Activated CD4-positive, alpha-beta T cell treated with anti-CD3 and anti-CD28 coated beads, Interleukin-2, amount 50 U/mL, for 48 hours (primary cell): Measurements from ENCODE around the gene NFAM1.

Source experiments
- DNase-seq, 2 experiments: peaks; one replicate each; pipeline ENCODE4 v3.0.0-alpha.2; 2020

NFAM1 gene

GRCh38 chr22:42357634-42358296 is 74.4 kb downstream of the NFAM1 start:
- no peak for DNase-seq

GRCh38 chr22:42357221-42357620 is 75.0 kb downstream of the NFAM1 start:
- DNase-seq: no peak

- DNase-seq: no peak
These were observed 75.7 kb downstream of the NFAM1 start for GRCh38 chr22:42356533-42356932.

GRCh38 chr22:42353883-42354727 is 78.1 kb downstream of the NFAM1 start:
- no peak for DNase-seq

GRCh38 chr22:42350373-42350772 is 81.8 kb downstream of the NFAM1 start:
- DNase-seq: no peak

- DNase-seq: no peak
These were observed 84.8 kb downstream of the NFAM1 start for GRCh38 chr22:42347281-42347824.

- no peak for DNase-seq
These were observed 85.5 kb downstream of the NFAM1 start for GRCh38 chr22:42346722-42347121.

- DNase-seq: no peak
These were observed 86.7 kb downstream of the NFAM1 start for GRCh38 chr22:42345458-42345857.

- no peak for DNase-seq
These were observed 87.8 kb downstream of the NFAM1 start for GRCh38 chr22:42344361-42344905.

- DNase-seq: no peak
These were observed 88.6 kb downstream of the NFAM1 start for GRCh38 chr22:42343531-42344081.

- peak in 1 of 2 experiments; percentile 35 for DNase-seq
These were observed 89.1 kb downstream of the NFAM1 start for GRCh38 chr22:42343121-42343454.

- no peak for DNase-seq
These were observed 89.6 kb downstream of the NFAM1 start for GRCh38 chr22:42342426-42343120.

- DNase-seq: no peak
These were observed 90.4 kb downstream of the NFAM1 start for GRCh38 chr22:42341779-42342178.

- DNase-seq: no peak
These were observed 91.3 kb downstream of the NFAM1 start for GRCh38 chr22:42340829-42341383.

GRCh38 chr22:42340150-42340549 is 92.1 kb downstream of the NFAM1 start:
- no peak for DNase-seq

GRCh38 chr22:42338479-42338878 is 93.7 kb downstream of the NFAM1 start:
- DNase-seq: no peak

GRCh38 chr22:42337356-42337755 is 94.8 kb downstream of the NFAM1 start:
- no peak for DNase-seq

- DNase-seq: no peak
These were observed 95.5 kb downstream of the NFAM1 start for GRCh38 chr22:42336527-42337227.

- no peak for DNase-seq
These were observed 96.3 kb downstream of the NFAM1 start for GRCh38 chr22:42335839-42336378.

- DNase-seq: no peak
These were observed 97.2 kb downstream of the NFAM1 start for GRCh38 chr22:42334875-42335512.

GRCh38 chr22:42333544-42333943 is 98.7 kb downstream of the NFAM1 start:
- no peak for DNase-seq
